K562 (cell line): Measurements from ENCODE around the gene ITGAL. TPM values are rescaled to one million over a fixed set of nuclear protein-coding genes. Genes with fewer than 3 reads are reported as not detected.

Source experiments
- ATF7 ChIP-seq: fragments of 450-650 bp; IDR thresholded peaks from 2 replicates; pipeline ENCODE4 v1.7.1; 2014; ENCODE audit warnings: mild to moderate bottlenecking, moderate library complexity
- C11orf30 ChIP-seq: fragments of 450-650 bp; IDR thresholded peaks from 2 replicates; pipeline ENCODE4 v1.6.1; 2016; ENCODE audit warnings: low read depth, mild to moderate bottlenecking
- CBX3 ChIP-seq, 2 experiments: IDR thresholded peaks; 1 replicate in 1 of 2; 2 replicates in 1 of 2; pipeline ENCODE4 v1.6.1; 2012; ENCODE audit warnings: inconsistent platforms in 2 of 2, low read length in 2 of 2, borderline replicate concordance in 1 of 2, control low read depth in 1 of 2
- EHMT2 ChIP-seq: fragments of 450-650 bp; IDR thresholded peaks from 2 replicates; pipeline ENCODE4 v1.6.1; 2018; ENCODE audit warnings: antibody characterized with exemption
- FOXJ3 ChIP-seq: sonication (generic); formaldehyde crosslinking; IDR thresholded peaks from 2 replicates; pipeline ENCODE4 v1.4.0; 2020; ENCODE audit warnings: mild to moderate bottlenecking, missing genetic modification reagents
- FOXP1 ChIP-seq: sonication (generic); formaldehyde crosslinking; IDR thresholded peaks from 2 replicates; pipeline ENCODE4 v1.8.0; 2022; ENCODE audit warnings: mild to moderate bottlenecking, missing genetic modification reagents
- GATA2 ChIP-seq: sonication (generic); formaldehyde crosslinking; IDR thresholded peaks from 2 replicates; pipeline ENCODE4 v1.4.0; 2020; ENCODE audit warnings: mild to moderate bottlenecking, missing genetic modification reagents
- HES1 ChIP-seq: fragments of 450-650 bp; IDR thresholded peaks from 2 replicates; pipeline ENCODE4 v1.6.1; 2016; ENCODE audit warnings: low read depth, mild to moderate bottlenecking, moderate library complexity
- HNRNPLL ChIP-seq: fragments of 200-400 bp; formaldehyde crosslinking; IDR thresholded peaks from 2 replicates; pipeline ENCODE4 v1.6.1; 2017; ENCODE audit warnings: low read length, low read depth, mild to moderate bottlenecking; ENCODE audit not compliant: poor library complexity, severe bottlenecking
- ILK ChIP-seq: fragments of 450-650 bp; IDR thresholded peaks from 2 replicates; pipeline ENCODE4 v1.6.1; 2016; ENCODE audit warnings: missing genetic modification characterization, low read depth, mild to moderate bottlenecking, missing compliant biosample characterization, moderate library complexity, borderline replicate concordance
- KAT2B ChIP-seq: IDR thresholded peaks from one replicate; pipeline ENCODE4 v1.6.1; 2012; ENCODE audit warnings: low read depth, mild to moderate bottlenecking, control low read depth, inconsistent platforms, low read length, moderate library complexity
- MBD2 ChIP-seq: sonication (generic); IDR thresholded peaks from 2 replicates; pipeline ENCODE4 v1.6.1; 2016; ENCODE audit warnings: low read depth, borderline replicate concordance
- MEF2A ChIP-seq: IDR thresholded peaks from 2 replicates; pipeline ENCODE4 v1.6.1; 2011; ENCODE audit warnings: low read depth, mild to moderate bottlenecking, low read length, moderate library complexity; ENCODE audit not compliant: control insufficient read depth
- NELFE ChIP-seq: IDR thresholded peaks from 2 replicates; pipeline ENCODE4 v1.6.1; 2011; ENCODE audit warnings: mild to moderate bottlenecking; ENCODE audit not compliant: insufficient read depth, insufficient read length
- NR3C1 ChIP-seq: sonication (generic); formaldehyde crosslinking; IDR thresholded peaks from 2 replicates; pipeline ENCODE4 v1.8.1; 2022; ENCODE audit warnings: missing genetic modification reagents
- RBM22 ChIP-seq: fragments of 200-400 bp; formaldehyde crosslinking; IDR thresholded peaks from 2 replicates; pipeline ENCODE4 v1.6.1; 2018; ENCODE audit warnings: low read length, low read depth; ENCODE audit not compliant: poor library complexity, severe bottlenecking
- VEZF1 ChIP-seq: fragments of 200-800 bp; sonication (Bioruptor generic); IDR thresholded peaks from 2 replicates; pipeline ENCODE4 v1.6.1; 2017; ENCODE audit warnings: missing genetic modification characterization, missing compliant biosample characterization
- ZBTB1 ChIP-seq: sonication (generic); formaldehyde crosslinking; IDR thresholded peaks from 2 replicates; pipeline ENCODE4 v1.8.1; 2023; ENCODE audit warnings: missing genetic modification reagents, low read depth, mild to moderate bottlenecking, borderline replicate concordance
- ZBTB33 ChIP-seq: sonication (generic); formaldehyde crosslinking; IDR thresholded peaks from 2 replicates; pipeline ENCODE4 v1.8.1; 2023; ENCODE audit warnings: mild to moderate bottlenecking, missing genetic modification reagents
- ZBTB9 ChIP-seq: fragments of 450-650 bp; formaldehyde crosslinking; IDR thresholded peaks from 2 replicates; pipeline ENCODE4 v1.4.0; 2020; ENCODE audit warnings: mild to moderate bottlenecking, moderate library complexity
- ZNF140 ChIP-seq: fragments of 250-450 bp; sonication (Bioruptor Pico); IDR thresholded peaks from 2 replicates; pipeline ENCODE4 v1.8.0; 2021; ENCODE audit warnings: moderate library complexity, mild to moderate bottlenecking, inconsistent platforms
- ZNF232 ChIP-seq: sonication (generic); formaldehyde crosslinking; IDR thresholded peaks from 2 replicates; pipeline ENCODE4 v1.8.0; 2022; ENCODE audit warnings: mild to moderate bottlenecking, missing genetic modification reagents
- ZNF583 ChIP-seq: fragments of 250-450 bp; sonication (Bioruptor Pico); IDR thresholded peaks from 2 replicates; pipeline ENCODE4 v1.4.0; 2020
- ZNF589 ChIP-seq: fragments of 200-800 bp; sonication (Bioruptor generic); IDR thresholded peaks from 2 replicates; pipeline ENCODE4 v1.6.1; 2016; ENCODE audit warnings: low read depth, missing genetic modification characterization, missing compliant biosample characterization
- polyA plus RNA-seq, 8 experiments: library from polyadenylated mRNA; depleted of rRNA in 4 of 8; stranded (reverse) in 5 of 8; unstranded in 3 of 8; fragments of >200 nt; fragmentation: Nextera tagmentation in 2 of 8; fragmentation: Illumina TruSeq in 1 of 8; extraction: Ambion mirVana in 2 of 8; extraction: Trizol in 1 of 8; gene quantifications; 2 replicates each; pipeline versions ENCODE4 v1.2.1 to v1.2.3, GENCODE V29; 2011 to 2014; ENCODE audit warnings: inconsistent platforms in 1 of 8, missing spikeins in 1 of 8
- total RNA-seq, 7 experiments: library from RNA; depleted of rRNA in 6 of 7; stranded (reverse); fragments of >200 nt in 6 of 7; fragmentation: Illumina TruSeq in 2 of 7; extraction: Trizol in 2 of 7; gene quantifications; 2 replicates each; pipeline versions ENCODE4 v1.2.1 to v1.2.3, GENCODE V29; 2011 to 2021; ENCODE audit warnings: low replicate concordance in 1 of 7

The ITGAL gene
- total and polyA plus RNA-seq, 9 of the 15 experiments (the other 6 are each of a cell fraction or from before 2014, with no cell fraction given): 0.01 to 0.53 TPM; not detected in 7

GRCh38 chr16:30541502-30542329, 69.2 kb downstream of the ITGAL start (continued):
- no peak for TF ChIP-seq NELFE
- no peak for TF ChIP-seq RBM22
- no peak for TF ChIP-seq NR3C1
- no peak for TF ChIP-seq ZNF140 (CRISPR knock-in tag)
- TF ChIP-seq ZBTB1 (CRISPR knock-in tag): no peak
- TF ChIP-seq ZNF583: no peak
- no peak for TF ChIP-seq HNRNPLL
- TF ChIP-seq ILK (tag): no peak
- TF ChIP-seq HES1: no peak
- no peak for TF ChIP-seq ZBTB9 (CRISPR knock-in tag)
- TF ChIP-seq FOXJ3 (CRISPR knock-in tag): no peak
- TF ChIP-seq MEF2A: no peak
- TF ChIP-seq GATA2 (CRISPR knock-in tag): no peak
- 0 out of 2 replicates have a peak, but pooled peaks have one; percentile 41 for TF ChIP-seq MBD2
- no peak; the same call in 1 of the 2 replicates for TF ChIP-seq ATF7
- no peak for TF ChIP-seq ZNF232
- no peak for TF ChIP-seq FOXP1 (CRISPR knock-in tag)
- TF ChIP-seq ZNF589 (CRISPR knock-in tag): no peak
- TF ChIP-seq C11orf30: peak; percentile 74
- TF ChIP-seq KAT2B: no peak
- TF ChIP-seq EHMT2: no peak
- TF ChIP-seq ZBTB33 (CRISPR knock-in tag): no peak
- peak; percentile 20; the same call in 1 of the 2 replicates for TF ChIP-seq VEZF1 (CRISPR knock-in tag)
- no peak for TF ChIP-seq CBX3 (IDR thresholded peaks at IDR 0.05; ENCODE audit: borderline replicate concordance in 1 of 2, low read length in 2 of 2)
